22Rv1 (cell line): ENCODE measurements around the gene FES.

Experiments used
- CTCF ChIP-seq: fragments of 450-650 bp; IDR thresholded peaks from 2 replicates; pipeline ENCODE4 v1.5.1; 2017; ENCODE audit warnings: mild to moderate bottlenecking
- ZFX ChIP-seq: fragments of 450-650 bp; IDR thresholded peaks from 2 replicates; pipeline ENCODE4 v1.6.1; 2017; ENCODE audit warnings: antibody characterized with exemption, borderline replicate concordance

GRCh38 chr15:90918034-90918788 lies 33.9 kb downstream of the FES start:
- TF ChIP-seq CTCF (no peak), ZFX (no peak)
